SK-N-SH treated with all-trans-retinoic acid at 6 μM for 48 hours (cell line): ENCODE data around the gene RMDN2.

Source experiments
- ATAC-seq: fragments of 200-7000 bp; cut with Tn5 transposase; 3 replicates; pipeline ENCODE4 v1.9.1; 2020; ENCODE audit warnings: mild to moderate bottlenecking, moderate library complexity
- ARNTL ChIP-seq: fragments of 450-650 bp; formaldehyde crosslinking; IDR thresholded peaks from 2 replicates; pipeline ENCODE4 v1.5.0; 2020; ENCODE audit warnings: low read depth, mild to moderate bottlenecking, moderate library complexity, borderline replicate concordance
- CREB5 ChIP-seq: fragments of 250-450 bp; sonication (Bioruptor Pico); IDR thresholded peaks from 2 replicates; pipeline ENCODE4 v1.5.1; 2020; ENCODE audit warnings: low read depth, mild to moderate bottlenecking, moderate library complexity
- CSDC2 ChIP-seq: fragments of 250-450 bp; sonication (Bioruptor Pico); IDR thresholded peaks from 2 replicates; pipeline ENCODE4 v1.5.0; 2020; ENCODE audit warnings: mild to moderate bottlenecking, moderate library complexity
- CSRNP3 ChIP-seq: fragments of 250-450 bp; sonication (Bioruptor Pico); IDR thresholded peaks from 2 replicates; pipeline ENCODE4 v1.5.1; 2021; ENCODE audit warnings: mild to moderate bottlenecking, moderate library complexity
- ESRRG ChIP-seq: fragments of 250-450 bp; sonication (Bioruptor Pico); IDR thresholded peaks from 2 replicates; pipeline ENCODE4 v1.6.1; 2021; ENCODE audit warnings: mild to moderate bottlenecking
- GLIS3 ChIP-seq: fragments of 250-450 bp; sonication (Bioruptor Pico); IDR thresholded peaks from 2 replicates; pipeline ENCODE4 v1.5.0; 2020; ENCODE audit warnings: mild to moderate bottlenecking, moderate library complexity
- OSR1 ChIP-seq: fragments of 250-450 bp; sonication (Bioruptor Pico); IDR thresholded peaks from 2 replicates; pipeline ENCODE4 v1.8.0; 2022; ENCODE audit warnings: moderate library complexity, mild to moderate bottlenecking, inconsistent platforms
- POU6F1 ChIP-seq: fragments of 250-450 bp; sonication (Bioruptor Pico); IDR thresholded peaks from 2 replicates; pipeline ENCODE4 v1.8.0; 2021; ENCODE audit warnings: low read depth, mild to moderate bottlenecking, moderate library complexity, borderline replicate concordance
- PPARA ChIP-seq: fragments of 250-450 bp; sonication (Bioruptor Pico); IDR thresholded peaks from 2 replicates; pipeline ENCODE4 v1.5.0; 2020; ENCODE audit warnings: mild to moderate bottlenecking, borderline replicate concordance
- RARB ChIP-seq: fragments of 250-450 bp; sonication (Bioruptor Pico); IDR thresholded peaks from 2 replicates; pipeline ENCODE4 v1.8.0; 2021; ENCODE audit warnings: mild to moderate bottlenecking, moderate library complexity
- SNAI2 ChIP-seq: fragments of 250-450 bp; sonication (Bioruptor Pico); IDR thresholded peaks from 2 replicates; pipeline ENCODE4 v1.5.0; 2020; ENCODE audit warnings: mild to moderate bottlenecking, moderate library complexity
- TCF4 ChIP-seq: fragments of 250-450 bp; sonication (Bioruptor Pico); IDR thresholded peaks from 2 replicates; pipeline ENCODE4 v1.8.0; 2021; ENCODE audit warnings: mild to moderate bottlenecking, moderate library complexity, borderline replicate concordance
- TOX ChIP-seq: fragments of 250-450 bp; sonication (Bioruptor Pico); IDR thresholded peaks from 2 replicates; pipeline ENCODE4 v1.8.0; 2021; ENCODE audit warnings: mild to moderate bottlenecking, moderate library complexity, borderline replicate concordance
- TSHZ2 ChIP-seq: fragments of 250-450 bp; sonication (Bioruptor Pico); IDR thresholded peaks from 2 replicates; pipeline ENCODE4 v1.5.0; 2020; ENCODE audit warnings: mild to moderate bottlenecking, moderate library complexity
- ZFP3 ChIP-seq: fragments of 250-450 bp; sonication (Bioruptor Pico); IDR thresholded peaks from 2 replicates; pipeline ENCODE4 v1.5.0; 2020; ENCODE audit warnings: mild to moderate bottlenecking, moderate library complexity
- ZFP30 ChIP-seq: fragments of 450-650 bp; formaldehyde crosslinking; IDR thresholded peaks from 2 replicates; pipeline ENCODE4 v1.5.0; 2022; ENCODE audit warnings: mild to moderate bottlenecking, moderate library complexity
- ZNF565 ChIP-seq: fragments of 450-650 bp; formaldehyde crosslinking; conservative IDR thresholded peaks from 2 replicates; pipeline ENCODE4 v1.5.0; 2020; ENCODE audit warnings: low read depth, mild to moderate bottlenecking, moderate library complexity
- ZNF70 ChIP-seq: fragments of 450-650 bp; formaldehyde crosslinking; IDR thresholded peaks from 2 replicates; pipeline ENCODE4 v1.5.0; 2020; ENCODE audit warnings: mild to moderate bottlenecking, moderate library complexity
- ZNF8 ChIP-seq: fragments of 450-650 bp; formaldehyde crosslinking; IDR thresholded peaks from 2 replicates; pipeline ENCODE4 v1.5.0; 2020; ENCODE audit warnings: mild to moderate bottlenecking, moderate library complexity
- TF ChIP-seq, protein P1 (sequence below): fragments of 250-450 bp; sonication (Bioruptor Pico); IDR thresholded peaks from 2 replicates; pipeline ENCODE4 v1.8.0; 2020; ENCODE audit warnings: mild to moderate bottlenecking, moderate library complexity, borderline replicate concordance

RMDN2 gene

DNA sequence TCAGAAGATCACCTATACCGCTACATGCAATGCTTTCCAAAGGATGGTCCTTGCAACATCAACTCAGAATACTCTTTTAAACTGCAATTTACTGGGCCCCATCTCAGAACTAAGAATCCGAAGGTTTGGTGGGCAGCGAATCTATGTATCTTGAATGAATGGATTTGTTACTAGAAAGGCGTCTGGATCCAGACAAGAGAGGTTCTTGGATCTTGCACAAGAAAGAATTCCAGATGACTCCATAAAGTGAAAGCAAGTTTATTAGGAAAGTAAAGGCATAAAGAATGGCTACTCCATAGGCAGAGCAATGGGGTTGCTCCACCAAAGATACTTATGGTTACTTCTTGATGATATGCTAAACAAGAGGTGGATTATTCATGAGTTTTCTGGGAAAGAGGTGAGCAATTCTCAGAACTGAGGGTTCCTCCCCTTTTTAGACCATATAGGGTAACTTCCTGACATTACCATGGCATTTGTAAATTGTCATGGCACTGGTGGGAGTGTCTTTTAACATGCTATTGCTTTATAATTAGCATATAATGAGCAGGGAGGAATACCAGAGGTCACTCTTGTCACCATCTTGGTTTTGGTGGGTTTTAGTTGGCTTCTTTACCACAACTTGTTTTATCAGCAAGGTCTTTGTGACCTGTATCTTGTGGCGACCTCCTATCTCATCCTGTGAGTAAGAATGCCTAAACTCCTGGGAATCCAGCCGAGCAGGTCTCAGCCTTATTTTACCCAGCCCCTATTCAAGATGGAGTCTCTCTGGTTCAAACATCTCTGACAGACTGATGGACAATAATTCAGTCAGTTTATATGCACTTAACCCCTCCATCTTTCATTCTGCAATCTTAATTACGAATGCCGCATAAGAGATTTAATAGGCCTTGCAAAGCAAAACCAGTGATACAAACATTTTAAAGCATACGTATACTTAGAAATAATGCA, 7.5 kb upstream of the RMDN2 start:
- TF ChIP-seq GLIS3 (CRISPR knock-in tag), result no peak
- no peak for TF ChIP-seq CSRNP3 (CRISPR knock-in tag)
- TF ChIP-seq ESRRG (CRISPR knock-in tag), result no peak
- no peak for TF ChIP-seq CREB5 (CRISPR knock-in tag)
- no peak for TF ChIP-seq TCF4
- no peak for TF ChIP-seq TSHZ2 (CRISPR knock-in tag)
- TF ChIP-seq, protein P1, sequence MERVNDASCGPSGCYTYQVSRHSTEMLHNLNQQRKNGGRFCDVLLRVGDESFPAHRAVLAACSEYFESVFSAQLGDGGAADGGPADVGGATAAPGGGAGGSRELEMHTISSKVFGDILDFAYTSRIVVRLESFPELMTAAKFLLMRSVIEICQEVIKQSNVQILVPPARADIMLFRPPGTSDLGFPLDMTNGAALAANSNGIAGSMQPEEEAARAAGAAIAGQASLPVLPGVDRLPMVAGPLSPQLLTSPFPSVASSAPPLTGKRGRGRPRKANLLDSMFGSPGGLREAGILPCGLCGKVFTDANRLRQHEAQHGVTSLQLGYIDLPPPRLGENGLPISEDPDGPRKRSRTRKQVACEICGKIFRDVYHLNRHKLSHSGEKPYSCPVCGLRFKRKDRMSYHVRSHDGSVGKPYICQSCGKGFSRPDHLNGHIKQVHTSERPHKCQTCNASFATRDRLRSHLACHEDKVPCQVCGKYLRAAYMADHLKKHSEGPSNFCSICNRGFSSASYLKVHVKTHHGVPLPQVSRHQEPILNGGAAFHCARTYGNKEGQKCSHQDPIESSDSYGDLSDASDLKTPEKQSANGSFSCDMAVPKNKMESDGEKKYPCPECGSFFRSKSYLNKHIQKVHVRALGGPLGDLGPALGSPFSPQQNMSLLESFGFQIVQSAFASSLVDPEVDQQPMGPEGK (CRISPR knock-in tag), result no peak
- peak; percentile 54; the same call in 1 of the 2 replicates for TF ChIP-seq ZFP3 (CRISPR knock-in tag)
- peak; percentile 78; the same call in 1 of the 2 replicates for TF ChIP-seq CSDC2
- no peak for TF ChIP-seq ZNF8 (CRISPR knock-in tag)
- TF ChIP-seq, all 23 proteins: peak for 2
- peak; percentile 3 for ATAC-seq

GRCh38 chr2:37918742-37919186, 6.3 kb upstream of the RMDN2 start:
- ATAC-seq, result no peak
- TF ChIP-seq TCF4 (no peak), ZFP30 (no peak), OSR1 (no peak), RARB (no peak), ZFP3 (CRISPR knock-in tag) (no peak), GLIS3 (CRISPR knock-in tag) (no peak), CREB5 (CRISPR knock-in tag) (no peak), CSDC2 (no peak), ESRRG (CRISPR knock-in tag) (no peak), SNAI2 (CRISPR knock-in tag) (no peak), CSRNP3 (CRISPR knock-in tag) (no peak), ARNTL (CRISPR knock-in tag) (no peak), TOX (CRISPR knock-in tag) (no peak), ZNF70 (no peak), PPARA (no peak), POU6F1 (CRISPR knock-in tag) (no peak), ZNF565 (CRISPR knock-in tag) (no peak)
- TF ChIP-seq, protein P1 (CRISPR knock-in tag), result no peak
